ENCODE data around the gene KITLG.

KITLG gene

GRCh38 chr12:88544991-88545980 is 35.0 kb downstream of the KITLG start:
- no peak overlapping the region for H3K27ac ChIP-seq (ENCODE audit: low read length)
- peaks cover 7 to 21% of the 10 kb centered on the region in 2 donors for H3K36me3 ChIP-seq (ENCODE audit: control insufficient read depth in 2 of 2, insufficient read depth in 2 of 2, low read length in 2 of 2)
- H3K4me3 ChIP-seq (ENCODE audit: low read length in 2 of 2) = no peak overlapping the region
- no peaks in the 10 kb centered on the region for H3K27me3 ChIP-seq (ENCODE audit: control insufficient read depth in 1 of 2, insufficient read depth in 2 of 2, low read length in 2 of 2)
- H3K9ac ChIP-seq (ENCODE audit: low read length in 2 of 2) = no peak overlapping the region
- H3K9me3 ChIP-seq (ENCODE audit: control insufficient read depth in 2 of 2, low read length in 2 of 2) = no peaks in the 10 kb centered on the region
- H3K4me1 ChIP-seq (ENCODE audit: control insufficient read depth, insufficient read depth, low read length) = peaks cover 4% of the 10 kb centered on the region

- no peak overlapping the region for H3K4me3 ChIP-seq (ENCODE audit: low read length in 2 of 2)
- peaks cover under 1% of the 10 kb centered on the region for H3K4me1 ChIP-seq (ENCODE audit: control insufficient read depth, insufficient read depth, low read length)
- no peak overlapping the region for H3K9ac ChIP-seq (ENCODE audit: low read length in 2 of 2)
- no peaks in the 10 kb centered on the region for H3K9me3 ChIP-seq (ENCODE audit: control insufficient read depth in 2 of 2, low read length in 2 of 2)
- peaks cover 4 to 18% of the 10 kb centered on the region in 2 donors for H3K36me3 ChIP-seq (ENCODE audit: control insufficient read depth in 2 of 2, insufficient read depth in 2 of 2, low read length in 2 of 2)
- H3K27ac ChIP-seq (ENCODE audit: low read length) = no peak overlapping the region
- no peaks in the 10 kb centered on the region for H3K27me3 ChIP-seq (ENCODE audit: control insufficient read depth in 1 of 2, insufficient read depth in 2 of 2, low read length in 2 of 2)
These were observed 40.4 kb downstream of the KITLG start for GRCh38 chr12:88539893-88540292.

GRCh38 chr12:88538697-88539096 is 41.6 kb downstream of the KITLG start:
- no peaks in the 10 kb centered on the region for H3K9me3 ChIP-seq (ENCODE audit: control insufficient read depth in 2 of 2, low read length in 2 of 2)
- no peak overlapping the region for H3K9ac ChIP-seq (ENCODE audit: low read length in 2 of 2)
- H3K36me3 ChIP-seq (ENCODE audit: control insufficient read depth in 2 of 2, insufficient read depth in 2 of 2, low read length in 2 of 2) = peaks cover 4 to 17% of the 10 kb centered on the region in 2 donors
- no peak overlapping the region for H3K27ac ChIP-seq (ENCODE audit: low read length)
- no peak overlapping the region for H3K4me3 ChIP-seq (ENCODE audit: low read length in 2 of 2)
- no peaks in the 10 kb centered on the region for H3K27me3 ChIP-seq (ENCODE audit: control insufficient read depth in 1 of 2, insufficient read depth in 2 of 2, low read length in 2 of 2)
- H3K4me1 ChIP-seq (ENCODE audit: control insufficient read depth, insufficient read depth, low read length) = no peaks in the 10 kb centered on the region

- Histone ChIP-seq H3K36me3 (ENCODE audit: control insufficient read depth in 2 of 2, insufficient read depth in 2 of 2, low read length in 2 of 2) (peaks cover 2 to 14% of the 10 kb centered on the region in 2 donors), H3K27me3 (ENCODE audit: control insufficient read depth in 1 of 2, insufficient read depth in 2 of 2, low read length in 2 of 2) (no peaks in the 10 kb centered on the region), H3K4me1 (ENCODE audit: control insufficient read depth, insufficient read depth, low read length) (no peaks in the 10 kb centered on the region), H3K9ac (ENCODE audit: low read length in 2 of 2) (no peak overlapping the region), H3K27ac (ENCODE audit: low read length) (no peak overlapping the region), H3K9me3 (ENCODE audit: control insufficient read depth in 2 of 2, low read length in 2 of 2) (no peaks in the 10 kb centered on the region), H3K4me3 (ENCODE audit: low read length in 2 of 2) (no peak overlapping the region)
These were observed 42.0 kb downstream of the KITLG start for GRCh38 chr12:88538250-88538649.

- Histone ChIP-seq H3K9me3 (ENCODE audit: control insufficient read depth in 2 of 2, low read length in 2 of 2) (no peaks in the 10 kb centered on the region), H3K27ac (ENCODE audit: low read length) (no peak overlapping the region), H3K4me1 (ENCODE audit: control insufficient read depth, insufficient read depth, low read length) (no peaks in the 10 kb centered on the region), H3K4me3 (ENCODE audit: low read length in 2 of 2) (no peak overlapping the region), H3K27me3 (ENCODE audit: control insufficient read depth in 1 of 2, insufficient read depth in 2 of 2, low read length in 2 of 2) (no peaks in the 10 kb centered on the region), H3K36me3 (ENCODE audit: control insufficient read depth in 2 of 2, insufficient read depth in 2 of 2, low read length in 2 of 2) (peaks cover 6 to 10% of the 10 kb centered on the region in 2 donors), H3K9ac (ENCODE audit: low read length in 2 of 2) (no peak overlapping the region)
These were observed 49.4 kb downstream of the KITLG start for GRCh38 chr12:88530868-88531267.

- Histone ChIP-seq H3K9ac (ENCODE audit: low read length in 2 of 2) (no peak overlapping the region), H3K4me3 (ENCODE audit: low read length in 2 of 2) (no peak overlapping the region), H3K4me1 (ENCODE audit: control insufficient read depth, insufficient read depth, low read length) (no peaks in the 10 kb centered on the region), H3K36me3 (ENCODE audit: control insufficient read depth in 2 of 2, insufficient read depth in 2 of 2, low read length in 2 of 2) (peaks cover 9 to 13% of the 10 kb centered on the region in 2 donors), H3K27ac (ENCODE audit: low read length) (no peak overlapping the region), H3K9me3 (ENCODE audit: control insufficient read depth in 2 of 2, low read length in 2 of 2) (no peaks in the 10 kb centered on the region), H3K27me3 (ENCODE audit: control insufficient read depth in 1 of 2, insufficient read depth in 2 of 2, low read length in 2 of 2) (no peaks in the 10 kb centered on the region)
These were observed 50.5 kb downstream of the KITLG start for GRCh38 chr12:88529531-88530488.

GRCh38 chr12:88522961-88523360 is 57.3 kb downstream of the KITLG start:
- H3K4me1 ChIP-seq (ENCODE audit: control insufficient read depth, insufficient read depth, low read length) = no peaks in the 10 kb centered on the region
- H3K9me3 ChIP-seq (ENCODE audit: control insufficient read depth in 2 of 2, low read length in 2 of 2) = no peaks in the 10 kb centered on the region
- H3K4me3 ChIP-seq (ENCODE audit: low read length in 2 of 2) = no peak overlapping the region
- H3K27me3 ChIP-seq (ENCODE audit: control insufficient read depth in 1 of 2, insufficient read depth in 2 of 2, low read length in 2 of 2) = no peaks in the 10 kb centered on the region
- H3K36me3 ChIP-seq (ENCODE audit: control insufficient read depth in 2 of 2, insufficient read depth in 2 of 2, low read length in 2 of 2) = peaks cover 11 to 17% of the 10 kb centered on the region in 2 donors
- no peak overlapping the region for H3K9ac ChIP-seq (ENCODE audit: low read length in 2 of 2)
- H3K27ac ChIP-seq (ENCODE audit: low read length) = no peak overlapping the region

- H3K27me3 ChIP-seq (ENCODE audit: control insufficient read depth in 1 of 2, insufficient read depth in 2 of 2, low read length in 2 of 2) = no peaks in the 10 kb centered on the region
- no peaks in the 10 kb centered on the region for H3K9me3 ChIP-seq (ENCODE audit: control insufficient read depth in 2 of 2, low read length in 2 of 2)
- no peak overlapping the region for H3K9ac ChIP-seq (ENCODE audit: low read length in 2 of 2)
- H3K4me3 ChIP-seq (ENCODE audit: low read length in 2 of 2) = no peak overlapping the region
- peaks cover 5 to 14% of the 10 kb centered on the region in 2 donors for H3K36me3 ChIP-seq (ENCODE audit: control insufficient read depth in 2 of 2, insufficient read depth in 2 of 2, low read length in 2 of 2)
- H3K4me1 ChIP-seq (ENCODE audit: control insufficient read depth, insufficient read depth, low read length) = no peaks in the 10 kb centered on the region
- no peak overlapping the region for H3K27ac ChIP-seq (ENCODE audit: low read length)
These were observed 59.8 kb downstream of the KITLG start for GRCh38 chr12:88520436-88520820.

- Histone ChIP-seq H3K27me3 (ENCODE audit: control insufficient read depth in 1 of 2, insufficient read depth in 2 of 2, low read length in 2 of 2) (no peaks in the 10 kb centered on the region), H3K36me3 (ENCODE audit: control insufficient read depth in 2 of 2, insufficient read depth in 2 of 2, low read length in 2 of 2) (peaks cover 6 to 17% of the 10 kb centered on the region in 2 donors), H3K27ac (ENCODE audit: low read length) (no peak overlapping the region), H3K4me3 (ENCODE audit: low read length in 2 of 2) (no peak overlapping the region), H3K9ac (ENCODE audit: low read length in 2 of 2) (no peak overlapping the region), H3K4me1 (ENCODE audit: control insufficient read depth, insufficient read depth, low read length) (no peaks in the 10 kb centered on the region), H3K9me3 (ENCODE audit: control insufficient read depth in 2 of 2, low read length in 2 of 2) (no peaks in the 10 kb centered on the region)
These were observed 60.4 kb downstream of the KITLG start for GRCh38 chr12:88519802-88520435.

GRCh38 chr12:88518863-88519403 is 61.3 kb downstream of the KITLG start:
- Histone ChIP-seq H3K4me3 (ENCODE audit: low read length in 2 of 2) (no peak overlapping the region), H3K36me3 (ENCODE audit: control insufficient read depth in 2 of 2, insufficient read depth in 2 of 2, low read length in 2 of 2) (peaks cover 6 to 17% of the 10 kb centered on the region in 2 donors), H3K4me1 (ENCODE audit: control insufficient read depth, insufficient read depth, low read length) (no peaks in the 10 kb centered on the region), H3K27me3 (ENCODE audit: control insufficient read depth in 1 of 2, insufficient read depth in 2 of 2, low read length in 2 of 2) (no peaks in the 10 kb centered on the region), H3K27ac (ENCODE audit: low read length) (no peak overlapping the region), H3K9ac (ENCODE audit: low read length in 2 of 2) (no peak overlapping the region), H3K9me3 (ENCODE audit: control insufficient read depth in 2 of 2, low read length in 2 of 2) (no peaks in the 10 kb centered on the region)

Measured in stomach smooth muscle (tissue), 2 donors.